GM18507 (cell line): ENCODE results near the gene IVNS1ABP.
"Not testable (repeated sequence)": the region's sequence is repeated elsewhere in the genome, so short reads cannot be mapped to it uniquely, and the experiment has no call there.

Experiments used
- DNase-seq: peaks from one replicate; pipeline ENCODE4 v3.0.0; 2011; ENCODE audit warnings: low read depth; ENCODE audit not compliant: insufficient read length; ENCODE audit errors: extremely low spot score
- FAIRE-seq: peaks from 2 replicates; lab custom pipeline; 2011; peaks lifted over from hg19 to GRCh38; lab: Jason Lieb, UNC

Gene IVNS1ABP

GRCh38 chr1:185338719-185339622, 21.9 kb upstream of the IVNS1ABP start:
- DNase-seq (no peak), FAIRE-seq (peak; percentile 97)

DNA sequence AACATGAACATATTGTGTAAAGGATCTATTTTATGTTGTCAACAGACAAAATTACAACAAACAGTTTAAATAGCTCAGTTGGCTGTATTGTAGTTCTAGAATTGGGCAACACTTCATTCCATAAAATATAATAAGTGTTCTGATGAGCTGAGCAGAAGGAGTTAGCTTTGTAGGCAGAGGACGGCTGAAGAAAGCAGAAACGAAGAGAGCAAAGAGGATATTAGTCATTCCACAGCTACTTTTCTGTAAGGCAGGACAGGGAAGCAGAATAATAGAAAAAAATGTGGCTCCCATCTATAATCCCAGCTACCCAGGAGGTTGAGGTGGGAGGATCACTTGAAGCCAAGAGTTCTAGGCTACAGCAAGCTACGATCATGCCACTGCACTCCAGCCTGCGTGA, 20.2 kb upstream of the IVNS1ABP start:
- FAIRE-seq (no peak), DNase-seq (no peak)

- FAIRE-seq (no peak), DNase-seq (no peak)
These were observed 17.1 kb upstream of the IVNS1ABP start for GRCh38 chr1:185334182-185334581.

- no peak for DNase-seq
- FAIRE-seq: no peak
These were observed 11.2 kb upstream of the IVNS1ABP start for GRCh38 chr1:185328255-185328654.

- FAIRE-seq: no peak
- DNase-seq: no peak
These were observed 8.4 kb upstream of the IVNS1ABP start for GRCh38 chr1:185325413-185325812.

DNA sequence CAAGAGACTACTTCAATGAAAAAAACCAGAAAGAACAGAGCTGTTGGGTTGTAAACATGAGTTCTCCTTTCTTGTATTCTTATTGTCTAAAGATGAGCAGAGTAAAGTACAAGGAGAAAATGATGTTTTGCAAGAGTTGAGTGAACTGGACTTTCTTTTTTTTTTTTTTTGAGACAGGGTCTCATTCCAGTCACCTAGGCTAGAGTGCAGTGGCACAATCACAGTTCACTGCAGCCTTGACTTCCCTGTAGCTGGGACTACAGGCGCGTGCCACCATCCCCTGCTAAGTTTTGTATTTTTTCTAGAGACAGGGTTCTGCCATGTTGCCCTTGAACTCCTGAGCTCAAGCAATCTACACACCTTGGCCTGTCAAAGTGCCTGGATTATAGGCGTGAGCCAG, 7.1 kb upstream of the IVNS1ABP start:
- DNase-seq (no peak), FAIRE-seq (no peak)

GRCh38 chr1:185322636-185323035, 5.6 kb upstream of the IVNS1ABP start:
- FAIRE-seq (no peak), DNase-seq (no peak)

GRCh38 chr1:185321653-185322221, 4.7 kb upstream of the IVNS1ABP start:
- not testable (repeated sequence) for FAIRE-seq, DNase-seq

GRCh38 chr1:185321104-185321503, 4.1 kb upstream of the IVNS1ABP start:
- not testable (repeated sequence) for DNase-seq, FAIRE-seq

GRCh38 chr1:185319139-185319475, 2.1 kb upstream of the IVNS1ABP start:
- FAIRE-seq (no peak), DNase-seq (no peak)

GRCh38 chr1:185318431-185319138, 1.5 kb upstream of the IVNS1ABP start:
- DNase-seq (no peak), FAIRE-seq (no peak)

DNA sequence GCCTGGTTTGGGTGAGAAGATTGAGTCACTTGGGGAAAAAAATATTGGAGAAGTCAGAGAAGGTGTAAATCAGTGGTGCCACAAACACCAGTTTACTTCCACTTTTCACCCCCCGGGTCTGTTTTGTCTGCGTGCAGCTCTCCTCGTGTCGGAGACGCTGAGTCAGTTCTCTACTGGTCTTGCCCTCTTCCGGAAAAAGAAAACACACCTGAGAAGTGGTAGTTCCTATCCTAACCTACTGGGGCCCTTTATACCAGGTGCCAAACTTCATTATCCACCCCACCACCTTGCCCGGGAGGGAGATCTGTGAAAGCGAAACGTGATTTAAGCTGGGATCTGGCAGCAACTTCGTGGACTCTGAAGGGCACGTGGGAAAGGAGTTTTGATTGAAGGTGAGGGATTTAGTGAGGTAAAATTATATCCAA, 855 bp upstream of the IVNS1ABP start:
- no peak for FAIRE-seq

DNA sequence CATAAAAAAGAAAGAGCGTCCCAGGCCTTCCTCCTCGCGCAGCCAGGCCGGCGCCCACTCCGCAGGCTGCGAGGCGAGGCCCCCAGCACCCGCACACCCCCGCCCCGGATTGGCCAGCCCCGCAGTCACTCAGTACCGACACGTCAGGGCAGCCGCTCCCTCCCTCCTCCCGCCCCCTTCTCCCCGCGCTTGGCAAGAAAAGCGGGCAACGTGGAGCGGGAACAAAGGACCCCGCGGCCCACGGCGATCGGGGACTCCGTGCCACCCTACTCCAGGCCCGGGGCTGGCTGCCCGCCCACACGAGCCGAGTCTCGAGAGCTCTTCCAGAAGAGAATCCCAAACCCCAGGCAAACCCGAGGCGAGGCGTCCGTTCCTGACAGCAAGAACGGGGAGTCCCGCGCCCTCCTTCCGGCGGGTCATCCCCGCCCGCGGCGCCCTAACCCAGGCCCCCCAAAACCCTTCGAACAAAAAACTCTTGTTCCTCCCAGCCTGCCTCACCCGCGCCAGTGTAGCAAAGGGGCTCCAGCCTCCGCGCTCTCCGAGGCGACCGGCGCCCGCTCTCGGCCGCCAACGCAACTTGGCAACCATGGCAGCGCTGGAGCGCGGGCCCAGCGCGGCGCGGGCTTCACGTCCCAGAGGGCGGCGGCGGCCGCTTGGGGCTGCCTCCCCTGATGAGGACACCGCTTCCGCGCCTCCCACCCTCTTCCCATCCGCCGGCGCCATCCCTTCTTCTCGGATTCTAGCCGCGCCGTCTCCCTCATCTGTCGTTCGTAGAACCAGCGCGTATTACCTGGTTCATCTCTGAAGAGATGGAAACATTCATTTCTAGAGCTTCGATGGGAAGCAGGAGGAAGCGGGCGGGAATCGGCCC, 645 bp downstream of the IVNS1ABP start:
- FAIRE-seq (peak; percentile 26), DNase-seq (peak; percentile 65)

More for the DNA sequence above, 855 bp upstream of the IVNS1ABP start:
- DNase-seq: peak; percentile 39

DNA sequence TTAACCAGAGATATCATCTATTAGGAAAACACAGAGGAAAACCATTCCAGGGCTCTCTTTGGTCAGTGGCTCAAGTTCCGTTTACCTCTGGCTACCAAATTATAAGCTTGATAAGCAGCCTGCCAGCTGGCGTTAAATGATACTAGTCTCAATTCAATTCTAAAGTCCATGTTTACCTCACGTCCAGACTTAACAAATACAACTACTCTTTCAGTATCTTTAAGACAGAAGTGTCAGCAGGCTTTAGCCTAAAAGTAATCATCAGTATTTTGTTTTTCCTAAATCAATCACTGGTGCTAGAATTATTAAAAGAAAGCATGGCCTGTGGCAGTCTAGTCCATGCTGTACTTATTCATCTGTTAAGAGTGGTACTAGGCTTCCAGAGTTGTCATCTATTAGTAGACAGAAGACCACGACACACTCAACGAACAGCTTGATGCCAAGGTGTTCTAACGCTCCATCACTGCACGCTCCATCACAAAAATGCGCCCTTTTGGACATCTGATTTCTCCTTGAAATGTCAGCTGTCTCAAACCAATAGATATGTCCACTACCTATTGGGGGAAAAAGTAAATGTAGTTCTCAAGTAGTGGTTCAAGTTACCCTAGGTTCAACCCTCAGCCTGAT, 1.5 kb downstream of the IVNS1ABP start:
- FAIRE-seq (no peak), DNase-seq (no peak)

GRCh38 chr1:185314411-185314810, 2.6 kb downstream of the IVNS1ABP start:
- no peak for DNase-seq
- no peak for FAIRE-seq

- DNase-seq (no peak), FAIRE-seq (no peak)
These were observed 4.5 kb downstream of the IVNS1ABP start for GRCh38 chr1:185312361-185313138.

- FAIRE-seq (no peak), DNase-seq (no peak)
These were observed 5.3 kb downstream of the IVNS1ABP start for GRCh38 chr1:185311589-185312225.

GRCh38 chr1:185309566-185309965, 7.5 kb downstream of the IVNS1ABP start:
- FAIRE-seq (no peak), DNase-seq (no peak)
